ENCODE measurements around the gene HOXA6. TPM values are rescaled to one million over a fixed set of nuclear protein-coding genes. Genes with fewer than 3 reads are reported as not detected.

The HOXA6 gene
- total and polyA plus RNA-seq, 4 donors, result 0.23 TPM; not detected in 3

DNA sequence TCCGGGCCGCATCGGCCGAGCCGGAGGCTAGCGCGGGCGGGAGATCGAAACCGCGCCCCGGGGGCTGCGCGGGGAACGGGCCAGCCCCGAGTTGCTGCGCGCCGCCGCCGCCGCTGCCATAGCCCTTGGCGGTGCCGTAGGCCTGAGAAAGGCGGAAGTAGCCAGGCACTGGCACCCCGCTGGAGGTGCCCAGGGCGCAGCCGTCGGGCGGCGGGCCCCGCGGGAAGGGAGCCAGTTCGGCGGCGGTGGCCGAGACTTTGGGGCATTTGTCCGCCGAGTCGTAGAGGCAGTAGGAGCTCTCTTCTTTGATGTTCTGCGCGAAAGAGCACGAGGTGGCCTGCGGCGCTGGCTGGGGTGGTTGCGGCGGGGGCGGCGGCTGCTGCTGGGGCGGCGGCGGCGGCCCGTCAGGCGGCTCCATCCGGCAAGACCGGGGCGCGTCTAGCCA lies 26.0 kb upstream of the HOXA6 start (continued):
- TF ChIP-seq, protein P1, sequence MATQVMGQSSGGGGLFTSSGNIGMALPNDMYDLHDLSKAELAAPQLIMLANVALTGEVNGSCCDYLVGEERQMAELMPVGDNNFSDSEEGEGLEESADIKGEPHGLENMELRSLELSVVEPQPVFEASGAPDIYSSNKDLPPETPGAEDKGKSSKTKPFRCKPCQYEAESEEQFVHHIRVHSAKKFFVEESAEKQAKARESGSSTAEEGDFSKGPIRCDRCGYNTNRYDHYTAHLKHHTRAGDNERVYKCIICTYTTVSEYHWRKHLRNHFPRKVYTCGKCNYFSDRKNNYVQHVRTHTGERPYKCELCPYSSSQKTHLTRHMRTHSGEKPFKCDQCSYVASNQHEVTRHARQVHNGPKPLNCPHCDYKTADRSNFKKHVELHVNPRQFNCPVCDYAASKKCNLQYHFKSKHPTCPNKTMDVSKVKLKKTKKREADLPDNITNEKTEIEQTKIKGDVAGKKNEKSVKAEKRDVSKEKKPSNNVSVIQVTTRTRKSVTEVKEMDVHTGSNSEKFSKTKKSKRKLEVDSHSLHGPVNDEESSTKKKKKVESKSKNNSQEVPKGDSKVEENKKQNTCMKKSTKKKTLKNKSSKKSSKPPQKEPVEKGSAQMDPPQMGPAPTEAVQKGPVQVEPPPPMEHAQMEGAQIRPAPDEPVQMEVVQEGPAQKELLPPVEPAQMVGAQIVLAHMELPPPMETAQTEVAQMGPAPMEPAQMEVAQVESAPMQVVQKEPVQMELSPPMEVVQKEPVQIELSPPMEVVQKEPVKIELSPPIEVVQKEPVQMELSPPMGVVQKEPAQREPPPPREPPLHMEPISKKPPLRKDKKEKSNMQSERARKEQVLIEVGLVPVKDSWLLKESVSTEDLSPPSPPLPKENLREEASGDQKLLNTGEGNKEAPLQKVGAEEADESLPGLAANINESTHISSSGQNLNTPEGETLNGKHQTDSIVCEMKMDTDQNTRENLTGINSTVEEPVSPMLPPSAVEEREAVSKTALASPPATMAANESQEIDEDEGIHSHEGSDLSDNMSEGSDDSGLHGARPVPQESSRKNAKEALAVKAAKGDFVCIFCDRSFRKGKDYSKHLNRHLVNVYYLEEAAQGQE (IDR thresholded peaks at IDR 0.05), result no peak
- no peak for TF ChIP-seq MAX (IDR thresholded peaks at IDR 0.05)
- no peak for TF ChIP-seq NR2F2 (IDR thresholded peaks at IDR 0.05)
- TF ChIP-seq YY1 (IDR thresholded peaks at IDR 0.05), result no peak
- no peak for TF ChIP-seq RXRA (IDR thresholded peaks at IDR 0.05)

DNA sequence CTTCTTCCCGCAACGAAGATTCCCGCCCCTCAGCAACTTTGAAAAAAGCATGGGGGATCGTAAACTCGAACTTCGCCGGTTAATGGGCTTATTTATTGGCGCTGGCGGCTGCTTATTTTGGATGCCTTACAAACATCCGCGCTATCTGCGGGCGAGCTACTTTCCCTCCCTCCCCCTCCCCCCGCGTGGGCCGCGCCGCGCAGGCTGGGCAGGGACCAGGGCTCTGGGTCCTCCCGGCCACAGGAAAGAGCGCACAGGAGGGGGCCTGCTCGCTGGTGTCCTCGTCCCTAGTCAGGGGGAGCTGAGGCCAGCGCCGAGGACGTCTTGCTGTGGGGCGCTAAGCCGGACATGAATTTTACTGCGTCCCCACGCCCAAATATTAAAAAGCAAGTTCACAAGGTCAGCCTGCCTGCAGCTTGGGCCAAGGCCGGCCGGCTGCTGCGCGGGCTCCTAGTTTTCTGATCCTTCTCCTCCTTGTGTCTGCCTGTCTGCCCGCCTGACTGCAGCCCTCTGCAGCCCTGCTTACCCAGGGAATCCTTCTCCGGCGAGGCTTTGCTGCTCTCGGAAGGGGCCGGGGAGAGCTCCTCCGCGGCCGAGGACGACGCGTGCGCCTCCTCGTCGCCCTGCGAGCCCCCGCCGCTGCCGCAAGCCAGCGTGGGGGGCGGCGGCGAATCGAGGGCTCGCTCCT lies 25.4 kb upstream of the HOXA6 start:
- Histone ChIP-seq H3K9ac (ENCODE audit: low read depth in 1 of 2, low read length in 2 of 2) (no peak overlapping the region), H3K9me3 (ENCODE audit: control insufficient read depth in 4 of 4, low read length in 3 of 4) (peaks cover 0 to 2% (median 0%) of the 10 kb centered on the region in 4 donors), H3K36me3 (ENCODE audit: control insufficient read depth in 4 of 4, insufficient read depth in 3 of 4, low read depth in 1 of 4, low read length in 3 of 4) (no peaks in the 10 kb centered on the region), H3K4me3 (ENCODE audit: low read depth in 1 of 3, low read length in 3 of 3) (peak overlapping the region in 1 of 3 donors; percentile 55), H3K27me3 (ENCODE audit: control insufficient read depth in 4 of 4, insufficient read depth in 4 of 4, low read length in 3 of 4) (peaks cover 17 to 64% (median 33%) of the 10 kb centered on the region in 4 donors), H3K4me1 (ENCODE audit: control insufficient read depth in 4 of 4, insufficient read depth in 4 of 4, low read length in 3 of 4) (peaks cover 9 to 15% (median 12%) of the 10 kb centered on the region in 4 donors), H3K27ac (ENCODE audit: low read depth in 1 of 2, low read length in 2 of 2) (no peak overlapping the region)
- TF ChIP-seq RAD21 (IDR thresholded peaks at IDR 0.05), result no peak
- TF ChIP-seq ATF3 (IDR thresholded peaks at IDR 0.05), result no peak
- TF ChIP-seq RXRA (IDR thresholded peaks at IDR 0.05), result no peak
- no peak for TF ChIP-seq EGR1 (IDR thresholded peaks at IDR 0.05; ENCODE audit: low read depth in 2 of 2)
- TF ChIP-seq JUND (IDR thresholded peaks at IDR 0.05), result no peak
- no peak for TF ChIP-seq NR2F2 (IDR thresholded peaks at IDR 0.05)
- no peak for TF ChIP-seq FOXA1 (IDR thresholded peaks at IDR 0.05)
- TF ChIP-seq MAX (IDR thresholded peaks at IDR 0.05), result no peak
- TF ChIP-seq, protein P1 (IDR thresholded peaks at IDR 0.05), result no peak
- no peak for TF ChIP-seq GABPA (IDR thresholded peaks at IDR 0.05 in 1 of 2, conservative IDR thresholded peaks at IDR 0.05 in 1 of 2)
- no peak for TF ChIP-seq TAF1 (conservative IDR thresholded peaks at IDR 0.05)
- no peak for TF ChIP-seq HNF4G (IDR thresholded peaks at IDR 0.05)
- no peak for TF ChIP-seq FOXA2 (IDR thresholded peaks at IDR 0.05)
- TF ChIP-seq CTCF (IDR thresholded peaks at IDR 0.05; ENCODE audit: low read depth, low read length, missing input control), result no peak
- no peak for TF ChIP-seq SP1 (IDR thresholded peaks at IDR 0.05)
- TF ChIP-seq ZBTB33 (IDR thresholded peaks at IDR 0.05), result no peak
- 4% methylated on average over 58 of the region's 58 CpGs for WGBS
- no peak for DNase-seq (ENCODE audit: low spot score)
